Activated T-cell treated with anti-CD3 and anti-CD28 coated beads, Interleukin-2, amount 50 U/mL, for 48 hours (primary cell): ENCODE data around the gene FBXO10.
"Not testable (repeated sequence)": the region's sequence is repeated elsewhere in the genome, so short reads cannot be mapped to it uniquely, and the experiment has no call there.

Experiments
- DNase-seq, 2 experiments: peaks; one replicate each; pipeline ENCODE4 v3.0.0-alpha.2; 2020

Gene FBXO10

GRCh38 chr9:37511016-37512010 lies 64.9 kb downstream of the FBXO10 start:
- no peak for DNase-seq

- DNase-seq = not testable (repeated sequence)
These were observed 66.1 kb downstream of the FBXO10 start for GRCh38 chr9:37510053-37510452.

- no peak for DNase-seq
These were observed 66.6 kb downstream of the FBXO10 start for GRCh38 chr9:37509536-37509935.

- DNase-seq = no peak
These were observed 67.4 kb downstream of the FBXO10 start for GRCh38 chr9:37508834-37509206.

- DNase-seq = no peak
These were observed 67.9 kb downstream of the FBXO10 start for GRCh38 chr9:37508135-37508833.

GRCh38 chr9:37507566-37508134 lies 68.5 kb downstream of the FBXO10 start:
- DNase-seq = no peak

- no peak for DNase-seq
These were observed 71.6 kb downstream of the FBXO10 start for GRCh38 chr9:37504605-37505004.

- peak in 1 of 2 experiments; percentile 39 for DNase-seq
These were observed 72.4 kb downstream of the FBXO10 start for GRCh38 chr9:37503736-37504135.

- DNase-seq = no peak
These were observed 74.1 kb downstream of the FBXO10 start for GRCh38 chr9:37501957-37502596.

- no peak for DNase-seq
These were observed 76.9 kb downstream of the FBXO10 start for GRCh38 chr9:37499297-37499696.

GRCh38 chr9:37498457-37498856 lies 77.7 kb downstream of the FBXO10 start:
- DNase-seq = no peak

GRCh38 chr9:37497320-37497719 lies 78.9 kb downstream of the FBXO10 start:
- DNase-seq = no peak

- DNase-seq = no peak
These were observed 80.2 kb downstream of the FBXO10 start for GRCh38 chr9:37496020-37496419.

GRCh38 chr9:37495571-37495970 lies 80.6 kb downstream of the FBXO10 start:
- no peak for DNase-seq

- no peak for DNase-seq
These were observed 84.2 kb downstream of the FBXO10 start for GRCh38 chr9:37491939-37492338.

- no peak for DNase-seq
These were observed 89.3 kb downstream of the FBXO10 start for GRCh38 chr9:37486616-37487548.

GRCh38 chr9:37486256-37486615 lies 89.9 kb downstream of the FBXO10 start:
- no peak for DNase-seq

GRCh38 chr9:37485389-37486255 lies 90.6 kb downstream of the FBXO10 start, which contains the start of gene POLR1E:
POLR1E (plus strand) TSS chr9:37485948; CDS start chr9:37486048, 100 bp downstream.
- DNase-seq = peak; percentile 98 to 99

- peak in 1 of 2 experiments; percentile 14 for DNase-seq
These were observed 95.4 kb downstream of the FBXO10 start for GRCh38 chr9:37480759-37481158.

GRCh38 chr9:37477987-37478619 lies 98.1 kb downstream of the FBXO10 start:
- DNase-seq = not testable (repeated sequence)
